ENCODE results near the gene TLE1.

TLE1 gene

DNA sequence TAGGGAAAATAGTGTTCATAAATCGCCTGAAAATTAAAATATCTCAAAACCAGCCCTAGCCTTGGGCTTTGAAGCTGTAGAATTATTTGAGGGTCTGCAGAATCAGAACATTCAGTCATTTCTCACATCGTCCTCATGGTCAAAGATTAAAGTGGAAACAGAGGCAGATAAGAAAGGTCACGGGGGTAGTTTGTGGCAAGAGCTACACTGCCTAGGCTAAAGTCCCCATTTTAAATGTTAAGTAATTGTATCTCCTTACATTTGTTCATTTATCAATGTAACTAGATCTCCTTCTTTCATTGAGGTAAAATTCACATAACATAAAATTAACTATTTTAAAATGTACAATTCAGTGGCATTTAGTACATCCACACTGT is 139.2 kb downstream of the TLE1 start:
- H3K27ac ChIP-seq (ENCODE audit: low read depth, low read length): no peak overlapping the region

DNA sequence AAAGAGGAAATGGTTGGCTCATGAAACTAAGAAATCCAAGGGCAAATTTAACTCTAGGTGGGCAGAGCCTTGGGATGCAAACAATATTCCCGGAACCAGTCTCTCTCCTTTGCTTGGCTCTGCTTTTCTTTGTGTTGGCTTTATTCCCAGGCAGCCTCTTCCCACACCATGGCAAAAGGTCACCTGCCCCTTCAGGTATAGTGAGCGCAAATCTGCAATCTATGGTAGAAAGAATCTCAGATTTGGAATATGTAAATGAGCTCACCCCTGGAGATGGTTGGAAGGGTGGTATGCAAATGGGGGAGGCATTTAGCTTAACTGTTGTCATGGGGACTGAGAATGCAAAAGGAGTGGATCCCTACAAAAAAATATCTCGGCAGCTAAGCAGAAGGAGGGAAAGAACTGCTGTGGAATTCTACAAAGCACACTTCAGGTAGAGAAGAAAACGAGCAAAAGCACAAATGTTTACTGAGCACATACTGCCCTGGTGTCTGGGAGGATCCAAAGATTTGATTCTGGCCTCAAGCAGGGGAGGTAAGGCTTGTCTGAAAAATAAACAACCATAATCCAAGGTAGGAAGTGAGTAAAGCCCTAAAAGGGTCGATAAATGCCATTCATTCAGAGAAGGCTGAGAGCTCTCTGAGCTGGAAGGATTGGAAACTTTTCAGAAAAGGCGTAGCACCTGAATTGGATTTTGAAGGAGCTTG is 139.7 kb downstream of the TLE1 start:
- H3K27ac ChIP-seq (ENCODE audit: low read depth, low read length): no peak overlapping the region
- no peaks in the 10 kb centered on the region for H3K36me3 ChIP-seq (ENCODE audit: control insufficient read depth, insufficient read depth, low read length)

More for the DNA sequence above, 139.2 kb downstream of the TLE1 start:
- H3K4me3 ChIP-seq (ENCODE audit: low read length): no peak overlapping the region
- no peaks in the 10 kb centered on the region for H3K4me1 ChIP-seq (ENCODE audit: control insufficient read depth, insufficient read depth, low read length)
- no peak overlapping the region for H3K9ac ChIP-seq (ENCODE audit: low read length)
- H3K36me3 ChIP-seq (ENCODE audit: control insufficient read depth, insufficient read depth, low read length): no peaks in the 10 kb centered on the region
- H3K27me3 ChIP-seq (ENCODE audit: control insufficient read depth, insufficient read depth, low read length): no peaks in the 10 kb centered on the region

DNA sequence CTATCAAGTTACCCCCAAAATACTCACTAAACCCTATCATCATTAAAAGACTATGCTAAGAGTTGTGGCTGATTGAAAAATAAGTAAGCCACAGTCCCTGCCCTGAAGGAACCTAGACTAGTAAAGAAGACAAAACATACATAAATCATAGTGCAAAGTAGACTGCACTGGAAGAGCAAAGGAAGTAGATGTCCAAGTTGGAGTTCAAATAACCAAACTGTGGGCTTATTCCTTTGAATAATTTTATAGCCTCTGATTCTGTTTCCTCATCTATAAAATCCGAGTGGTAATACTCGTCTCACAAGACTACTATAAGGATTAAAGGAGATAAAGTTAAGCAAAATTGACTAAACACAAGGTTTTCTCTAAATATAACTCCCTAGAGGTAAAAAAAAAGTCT is 140.4 kb downstream of the TLE1 start:
- H3K9ac ChIP-seq (ENCODE audit: low read length): no peak overlapping the region
- no peaks in the 10 kb centered on the region for H3K36me3 ChIP-seq (ENCODE audit: control insufficient read depth, insufficient read depth, low read length)
- H3K4me1 ChIP-seq (ENCODE audit: control insufficient read depth, insufficient read depth, low read length): no peaks in the 10 kb centered on the region
- H3K4me3 ChIP-seq (ENCODE audit: low read length): no peak overlapping the region
- no peaks in the 10 kb centered on the region for H3K27me3 ChIP-seq (ENCODE audit: control insufficient read depth, insufficient read depth, low read length)
- no peak overlapping the region for H3K27ac ChIP-seq (ENCODE audit: low read depth, low read length)

More for the DNA sequence above, 139.7 kb downstream of the TLE1 start:
- no peak overlapping the region for H3K9ac ChIP-seq (ENCODE audit: low read length)
- no peak overlapping the region for H3K4me3 ChIP-seq (ENCODE audit: low read length)
- no peaks in the 10 kb centered on the region for H3K27me3 ChIP-seq (ENCODE audit: control insufficient read depth, insufficient read depth, low read length)
- H3K4me1 ChIP-seq (ENCODE audit: control insufficient read depth, insufficient read depth, low read length): no peaks in the 10 kb centered on the region

DNA sequence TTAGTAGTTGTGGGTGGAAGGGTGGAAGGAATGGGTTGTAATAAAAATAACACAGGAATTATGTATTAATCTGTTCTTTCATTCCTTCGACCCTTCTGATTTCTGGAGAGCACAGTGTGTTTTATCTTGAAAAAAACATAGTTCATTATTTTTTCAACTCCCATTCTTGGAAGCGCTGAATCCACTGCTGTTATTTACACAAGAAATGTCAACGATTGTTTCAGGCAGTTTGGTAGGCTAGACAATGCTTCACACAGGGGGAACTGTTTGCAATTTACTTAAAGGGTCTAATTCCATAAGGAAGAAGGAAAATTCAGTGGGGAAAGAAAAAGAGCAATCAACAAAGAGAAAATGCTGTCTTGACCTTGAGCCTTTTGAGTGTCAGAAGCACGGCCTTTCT is 142.9 kb downstream of the TLE1 start:
- Histone ChIP-seq H3K9ac (ENCODE audit: low read length) (no peak overlapping the region), H3K4me1 (ENCODE audit: control insufficient read depth, insufficient read depth, low read length) (no peaks in the 10 kb centered on the region), H3K4me3 (ENCODE audit: low read length) (no peak overlapping the region), H3K27ac (ENCODE audit: low read depth, low read length) (no peak overlapping the region), H3K27me3 (ENCODE audit: control insufficient read depth, insufficient read depth, low read length) (no peaks in the 10 kb centered on the region), H3K36me3 (ENCODE audit: control insufficient read depth, insufficient read depth, low read length) (no peaks in the 10 kb centered on the region)

DNA sequence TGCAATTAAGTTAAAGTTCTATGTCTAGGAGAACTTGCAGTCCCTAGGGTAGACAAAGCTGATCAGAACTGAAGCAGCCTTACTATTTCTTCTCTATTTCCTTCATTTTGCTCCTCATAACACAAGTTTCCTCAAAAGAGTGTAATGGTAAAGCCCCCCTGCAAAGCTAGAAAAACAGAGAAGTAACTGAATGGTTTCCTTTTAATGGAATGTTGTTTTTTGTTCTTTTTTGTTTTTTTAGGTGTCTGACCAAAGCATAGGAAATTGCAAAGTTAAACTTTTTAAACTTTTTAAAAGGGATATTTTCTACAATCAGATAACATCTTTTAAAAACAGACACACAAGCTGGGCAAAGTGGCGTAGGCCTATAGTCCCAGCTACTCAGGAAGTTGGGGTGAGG is 145.7 kb downstream of the TLE1 start:
- Histone ChIP-seq H3K4me1 (ENCODE audit: control insufficient read depth, insufficient read depth, low read length) (no peaks in the 10 kb centered on the region), H3K27ac (ENCODE audit: low read depth, low read length) (no peak overlapping the region), H3K27me3 (ENCODE audit: control insufficient read depth, insufficient read depth, low read length) (no peaks in the 10 kb centered on the region), H3K4me3 (ENCODE audit: low read length) (no peak overlapping the region), H3K36me3 (ENCODE audit: control insufficient read depth, insufficient read depth, low read length) (no peaks in the 10 kb centered on the region), H3K9ac (ENCODE audit: low read length) (no peak overlapping the region)

DNA sequence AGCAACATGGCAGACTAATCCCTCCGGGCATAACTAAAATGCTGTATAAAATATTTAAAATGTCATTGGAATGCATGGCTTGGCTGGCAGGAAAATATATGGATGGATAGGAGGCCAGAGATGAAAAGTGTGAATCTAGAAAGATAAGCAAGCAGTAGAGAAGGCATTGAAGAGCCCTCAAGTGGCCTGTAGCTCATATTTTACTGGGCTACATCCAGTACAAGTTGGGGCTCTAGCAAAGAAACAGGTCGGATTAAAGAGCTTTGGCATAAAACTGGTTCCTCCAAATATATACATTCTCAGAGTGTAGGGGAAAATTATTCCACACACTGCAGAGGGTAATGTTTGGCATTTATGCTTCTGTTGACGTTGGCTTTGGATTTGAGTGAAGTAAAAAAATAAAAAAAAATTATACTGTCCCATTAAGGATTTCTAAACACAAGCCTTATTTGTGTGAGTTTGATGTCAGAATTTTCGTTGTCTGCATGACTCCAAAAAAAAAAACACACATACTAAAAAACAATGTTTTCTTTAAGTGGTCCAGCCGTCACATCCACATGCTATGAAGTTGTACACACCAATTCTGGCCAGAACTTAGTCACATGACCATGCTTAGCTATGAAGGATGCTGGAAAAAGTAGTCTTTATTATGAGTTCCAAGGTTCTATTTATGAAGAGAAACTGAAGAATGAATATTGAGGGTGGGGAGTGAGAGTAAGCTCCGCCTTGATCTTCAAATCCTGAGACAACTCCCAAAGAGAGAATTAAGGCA is 147.0 kb downstream of the TLE1 start:
- Histone ChIP-seq H3K27ac (ENCODE audit: low read depth, low read length) (no peak overlapping the region), H3K4me1 (ENCODE audit: control insufficient read depth, insufficient read depth, low read length) (no peaks in the 10 kb centered on the region), H3K4me3 (ENCODE audit: low read length) (no peak overlapping the region), H3K27me3 (ENCODE audit: control insufficient read depth, insufficient read depth, low read length) (no peaks in the 10 kb centered on the region), H3K9ac (ENCODE audit: low read length) (no peak overlapping the region), H3K36me3 (ENCODE audit: control insufficient read depth, insufficient read depth, low read length) (no peaks in the 10 kb centered on the region)

DNA sequence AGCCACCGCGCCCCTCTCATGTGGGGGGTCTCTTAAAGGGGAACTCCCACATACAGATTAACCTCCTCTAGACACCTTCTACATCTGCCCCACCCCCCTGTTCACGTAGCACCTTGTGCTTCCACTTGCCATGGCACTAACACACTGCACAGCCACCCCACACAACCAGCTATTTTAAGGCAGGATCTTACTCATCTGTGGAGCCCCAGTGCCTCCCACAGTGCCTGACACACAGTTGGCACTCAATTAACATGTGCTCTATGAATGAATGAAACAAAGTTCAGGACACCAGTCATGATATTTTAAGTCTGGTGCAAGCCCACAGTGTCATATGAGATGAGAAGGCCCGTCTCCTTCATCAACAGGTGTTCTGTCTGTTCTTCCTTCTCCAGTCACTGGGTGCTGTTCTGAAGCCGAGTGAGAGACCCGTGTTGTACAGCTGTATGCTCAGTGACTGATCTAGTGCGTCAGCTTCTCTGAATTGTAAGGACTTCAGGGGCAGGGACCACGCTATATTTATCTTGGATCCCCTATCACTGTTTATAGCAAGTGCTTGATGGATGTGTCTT is 149.1 kb downstream of the TLE1 start:
- Histone ChIP-seq H3K27ac (ENCODE audit: low read depth, low read length) (no peak overlapping the region), H3K9ac (ENCODE audit: low read length) (no peak overlapping the region), H3K4me3 (ENCODE audit: low read length) (no peak overlapping the region), H3K4me1 (ENCODE audit: control insufficient read depth, insufficient read depth, low read length) (no peaks in the 10 kb centered on the region), H3K27me3 (ENCODE audit: control insufficient read depth, insufficient read depth, low read length) (no peaks in the 10 kb centered on the region), H3K36me3 (ENCODE audit: control insufficient read depth, insufficient read depth, low read length) (no peaks in the 10 kb centered on the region)

DNA sequence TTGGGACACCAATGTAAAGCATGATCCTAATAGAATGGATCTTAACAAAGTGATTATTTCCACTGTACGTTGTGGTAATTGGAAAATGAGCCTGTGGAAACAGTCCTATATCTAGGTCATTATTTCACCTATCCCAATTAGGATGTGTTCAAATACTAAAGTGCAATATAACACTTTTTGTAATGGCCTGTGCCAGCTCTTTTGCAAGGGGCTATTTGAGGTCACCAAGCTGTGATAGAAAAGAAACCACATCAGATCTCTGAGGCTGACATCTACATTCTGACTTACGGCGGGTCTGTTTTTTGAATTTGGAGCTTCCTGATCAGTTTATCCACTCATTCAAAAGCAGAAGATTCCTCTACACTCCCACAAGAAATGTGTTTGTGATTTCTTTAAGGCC is 150.0 kb downstream of the TLE1 start:
- H3K4me1 ChIP-seq (ENCODE audit: control insufficient read depth, insufficient read depth, low read length): no peaks in the 10 kb centered on the region
- H3K27me3 ChIP-seq (ENCODE audit: control insufficient read depth, insufficient read depth, low read length): no peaks in the 10 kb centered on the region
- H3K27ac ChIP-seq (ENCODE audit: low read depth, low read length): no peak overlapping the region
- H3K9ac ChIP-seq (ENCODE audit: low read length): no peak overlapping the region
- no peaks in the 10 kb centered on the region for H3K36me3 ChIP-seq (ENCODE audit: control insufficient read depth, insufficient read depth, low read length)
- no peak overlapping the region for H3K4me3 ChIP-seq (ENCODE audit: low read length)

DNA sequence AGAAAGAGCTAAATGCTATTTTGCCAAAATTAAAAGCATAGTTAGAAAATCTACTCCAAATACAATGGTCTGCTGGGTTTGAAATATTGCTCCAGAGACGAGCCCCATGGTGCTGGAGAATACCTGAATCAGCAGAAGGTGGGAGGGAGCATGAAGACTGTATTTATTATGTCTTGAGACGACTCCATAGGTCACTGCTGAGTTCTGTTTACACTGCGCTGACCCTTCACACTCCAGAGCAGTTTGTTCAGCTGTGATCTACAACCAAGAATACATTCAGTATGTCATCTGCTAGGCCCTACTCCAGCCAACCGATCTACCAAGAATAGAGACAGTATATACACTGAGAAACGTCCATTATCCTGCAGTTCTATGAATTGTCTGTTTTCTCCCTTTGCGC is 150.5 kb downstream of the TLE1 start:
- Histone ChIP-seq H3K27ac (ENCODE audit: low read depth, low read length) (no peak overlapping the region), H3K4me1 (ENCODE audit: control insufficient read depth, insufficient read depth, low read length) (no peaks in the 10 kb centered on the region), H3K9ac (ENCODE audit: low read length) (no peak overlapping the region), H3K36me3 (ENCODE audit: control insufficient read depth, insufficient read depth, low read length) (no peaks in the 10 kb centered on the region), H3K27me3 (ENCODE audit: control insufficient read depth, insufficient read depth, low read length) (no peaks in the 10 kb centered on the region), H3K4me3 (ENCODE audit: low read length) (no peak overlapping the region)

DNA sequence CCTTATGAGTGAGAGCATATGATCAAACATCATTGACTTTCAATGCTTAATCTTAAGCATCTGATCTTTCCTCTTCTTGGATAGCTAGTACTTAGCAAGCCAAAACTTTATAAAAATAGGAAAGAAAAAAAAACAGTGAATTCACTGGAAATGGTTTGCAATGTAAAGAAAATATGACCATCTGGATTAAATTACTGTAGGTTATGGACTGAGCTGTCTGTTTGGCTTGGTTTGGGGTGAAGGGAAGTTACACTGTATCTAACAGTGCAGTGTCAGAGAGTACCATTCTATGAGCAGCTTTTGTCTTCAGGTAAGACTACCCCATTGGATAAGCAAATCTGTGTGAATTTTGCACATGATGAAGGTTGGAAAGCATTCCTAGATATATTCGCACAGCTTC is 151.4 kb downstream of the TLE1 start:
- H3K36me3 ChIP-seq (ENCODE audit: control insufficient read depth, insufficient read depth, low read length): no peaks in the 10 kb centered on the region
- H3K4me3 ChIP-seq (ENCODE audit: low read length): no peak overlapping the region
- no peak overlapping the region for H3K9ac ChIP-seq (ENCODE audit: low read length)
- H3K27ac ChIP-seq (ENCODE audit: low read depth, low read length): no peak overlapping the region
- no peaks in the 10 kb centered on the region for H3K4me1 ChIP-seq (ENCODE audit: control insufficient read depth, insufficient read depth, low read length)
- no peaks in the 10 kb centered on the region for H3K27me3 ChIP-seq (ENCODE audit: control insufficient read depth, insufficient read depth, low read length)

DNA sequence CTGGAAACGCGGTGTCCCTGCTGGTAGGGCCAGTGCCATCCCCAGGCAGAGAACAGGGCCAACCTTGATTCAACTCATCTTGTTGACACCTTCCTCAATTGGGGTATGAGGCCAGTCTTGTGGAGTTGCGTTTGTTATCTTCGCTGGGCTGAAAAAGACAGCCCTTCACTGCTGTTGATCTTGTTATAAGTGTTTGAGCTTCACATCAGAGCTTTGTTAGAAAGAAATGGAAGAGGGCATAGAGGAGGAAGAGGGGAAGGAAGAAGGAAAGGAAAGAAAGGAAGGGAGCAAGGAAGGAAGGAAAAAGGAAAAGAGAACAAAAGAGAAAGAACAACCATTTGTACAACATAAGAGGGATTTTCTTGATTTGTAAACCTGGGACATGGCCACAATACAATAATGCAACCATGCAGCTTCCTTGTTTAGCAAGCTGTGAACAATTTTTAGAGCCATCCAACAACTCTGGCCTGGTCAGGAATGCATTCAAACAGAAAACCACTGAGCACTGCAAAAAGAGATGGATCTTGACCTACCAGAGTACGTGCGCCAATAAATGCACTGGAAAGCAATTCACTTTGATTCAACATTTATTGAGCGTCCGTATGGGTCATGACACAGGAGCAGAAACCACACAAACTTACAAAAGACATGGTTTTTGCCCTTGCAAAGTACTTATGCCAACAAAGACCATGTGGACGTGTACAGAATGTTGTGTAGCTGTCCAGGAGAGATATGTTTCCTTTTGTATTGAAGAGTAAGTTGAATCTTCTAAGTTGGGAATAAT is 152.9 kb downstream of the TLE1 start:
- H3K27me3 ChIP-seq (ENCODE audit: control insufficient read depth, insufficient read depth, low read length): no peaks in the 10 kb centered on the region
- H3K4me1 ChIP-seq (ENCODE audit: control insufficient read depth, insufficient read depth, low read length): no peaks in the 10 kb centered on the region
- H3K9ac ChIP-seq (ENCODE audit: low read length): no peak overlapping the region
- H3K36me3 ChIP-seq (ENCODE audit: control insufficient read depth, insufficient read depth, low read length): no peaks in the 10 kb centered on the region
- no peak overlapping the region for H3K4me3 ChIP-seq (ENCODE audit: low read length)
- no peak overlapping the region for H3K27ac ChIP-seq (ENCODE audit: low read depth, low read length)

DNA sequence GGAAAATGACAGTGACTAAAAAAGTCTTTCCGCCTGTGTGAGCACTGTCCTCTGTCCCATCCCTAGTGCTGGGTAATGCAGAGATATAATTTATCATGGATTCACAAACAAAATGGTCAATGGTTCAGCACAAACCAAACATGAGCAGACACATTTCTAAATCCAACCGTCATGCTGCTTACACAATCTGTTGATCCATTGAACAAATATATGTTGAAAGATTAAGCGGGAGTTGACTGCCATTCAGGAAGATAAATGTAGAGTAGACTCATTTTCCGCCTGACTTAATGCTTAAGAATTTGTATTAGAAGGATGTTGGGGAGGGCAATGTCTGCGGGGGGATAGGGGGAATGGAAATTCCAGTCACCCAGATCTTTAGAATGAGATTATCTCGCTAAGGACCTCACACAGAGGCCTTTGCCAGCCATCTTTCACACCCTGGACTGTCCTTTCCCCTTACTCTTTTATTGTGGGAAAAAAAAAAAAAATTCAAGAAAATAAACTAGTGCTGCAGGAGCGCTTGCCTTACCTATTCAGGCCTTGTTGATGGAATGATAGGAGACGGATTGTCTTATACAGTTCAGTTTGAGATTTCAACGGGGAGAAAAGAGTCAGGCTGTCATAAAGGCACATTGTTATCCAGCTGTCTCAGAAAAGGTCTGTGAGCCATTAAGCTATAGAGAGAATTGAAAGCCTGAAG is 153.7 kb downstream of the TLE1 start:
- Histone ChIP-seq H3K27ac (ENCODE audit: low read depth, low read length) (no peak overlapping the region), H3K4me3 (ENCODE audit: low read length) (no peak overlapping the region), H3K9ac (ENCODE audit: low read length) (no peak overlapping the region), H3K4me1 (ENCODE audit: control insufficient read depth, insufficient read depth, low read length) (no peaks in the 10 kb centered on the region), H3K36me3 (ENCODE audit: control insufficient read depth, insufficient read depth, low read length) (no peaks in the 10 kb centered on the region), H3K27me3 (ENCODE audit: control insufficient read depth, insufficient read depth, low read length) (no peaks in the 10 kb centered on the region)
